Measurements from ENCODE around the gene PGBD1. TPM values are rescaled to one million over a fixed set of nuclear protein-coding genes. Genes with fewer than 3 reads are reported as not detected.
"Not testable (repeated sequence)": the region's sequence is repeated elsewhere in the genome, so short reads cannot be mapped to it uniquely, and the experiment has no call there.

PGBD1 gene
- total RNA-seq, 2 donors from 2014 or later = 0.39 to 2.3 TPM

GRCh38 chr6:28263922-28264321 lies 17.4 kb upstream of the PGBD1 start:
- peaks cover 8% of the 10 kb centered on the region in 2 donors for H3K36me3 Mint-ChIP-seq
- DNase-seq (ENCODE audit: low spot score in 2 of 2) = no peak
- peaks cover 6 to 9% of the 10 kb centered on the region in 2 donors for H3K9me3 Mint-ChIP-seq
- ATAC-seq = no peak
- no peak overlapping the region for H3K27ac Mint-ChIP-seq

GRCh38 chr6:28264834-28265401 lies 16.5 kb upstream of the PGBD1 start:
- ATAC-seq (no peak), DNase-seq (ENCODE audit: low spot score in 2 of 2) (no peak)
- H3K9me3 Mint-ChIP-seq = peaks cover 0 to 4% of the 10 kb centered on the region in 2 donors
- no peak overlapping the region for H3K27ac Mint-ChIP-seq
- no peaks in the 10 kb centered on the region for H3K36me3 Mint-ChIP-seq

GRCh38 chr6:28266563-28266961 lies 14.8 kb upstream of the PGBD1 start:
- DNase-seq (ENCODE audit: low spot score in 2 of 2) (no peak), ATAC-seq (no peak)
- Mint-ChIP-seq H3K9me3 (no peaks in the 10 kb centered on the region), H3K36me3 (no peaks in the 10 kb centered on the region), H3K27ac (peak overlapping the region in 1 of 2 donors; percentile 59)

GRCh38 chr6:28266962-28267694 lies 14.2 kb upstream of the PGBD1 start, which contains the start of gene ZSCAN26:
ZSCAN26 (plus strand) TSS chr6:28267143; CDS start chr6:28271920, 4,777 bp downstream.
- DNase-seq (ENCODE audit: low spot score in 2 of 2) (peak; percentile 75 to 86), ATAC-seq (peak; percentile 92 to 96)
- no peaks in the 10 kb centered on the region for H3K36me3 Mint-ChIP-seq
- H3K9me3 Mint-ChIP-seq = no peaks in the 10 kb centered on the region
- H3K27ac Mint-ChIP-seq = peak within 1 kb of the TSS in 1 of 2 donors; percentile 59

- Mint-ChIP-seq H3K9me3 (no peaks in the 10 kb centered on the region), H3K27ac (no peak overlapping the region), H3K36me3 (no peaks in the 10 kb centered on the region)
- no peak for ATAC-seq
- no peak for DNase-seq (ENCODE audit: low spot score in 2 of 2)
Observed at GRCh38 chr6:28267695-28268059, 13.7 kb upstream of the PGBD1 start.

- Mint-ChIP-seq H3K9me3 (no peaks in the 10 kb centered on the region), H3K36me3 (peaks cover 0 to 7% of the 10 kb centered on the region in 2 donors), H3K27ac (peak overlapping the region in 1 of 2 donors; percentile 4)
- ATAC-seq = peak; percentile 39 to 52
- no peak for DNase-seq (ENCODE audit: low spot score in 2 of 2)
Observed at GRCh38 chr6:28269492-28269891, 11.9 kb upstream of the PGBD1 start.

- H3K9me3 Mint-ChIP-seq = peaks cover 0 to 4% of the 10 kb centered on the region in 2 donors
- peak in 1 of 2 donors; percentile 37 for ATAC-seq
- H3K36me3 Mint-ChIP-seq = peaks cover 21 to 39% of the 10 kb centered on the region in 2 donors
- no peak for DNase-seq (ENCODE audit: low spot score in 2 of 2)
- H3K27ac Mint-ChIP-seq = peak overlapping the region; percentile 44 to 63
Observed at GRCh38 chr6:28274888-28275287, 6.5 kb upstream of the PGBD1 start.

GRCh38 chr6:28277746-28278145 lies 3.6 kb upstream of the PGBD1 start:
- Mint-ChIP-seq H3K36me3 (peaks cover 31 to 50% of the 10 kb centered on the region in 2 donors), H3K9me3 (peaks cover 0 to 4% of the 10 kb centered on the region in 2 donors), H3K27ac (no peak overlapping the region)
- ATAC-seq (no peak), DNase-seq (ENCODE audit: low spot score in 2 of 2) (no peak)

GRCh38 chr6:28280595-28281287 lies 631 bp upstream of the PGBD1 start:
- DNase-seq (ENCODE audit: low spot score in 2 of 2) (no peak), ATAC-seq (no peak)
- Mint-ChIP-seq H3K9me3 (no peaks in the 10 kb centered on the region), H3K27ac (no peak overlapping the region), H3K36me3 (peaks cover 42 to 44% of the 10 kb centered on the region in 2 donors)

- H3K36me3 Mint-ChIP-seq = peaks cover 29 to 32% of the 10 kb centered on the region in 2 donors
- no peak overlapping the region for H3K27ac Mint-ChIP-seq
- no peak for ATAC-seq
- no peak for DNase-seq (ENCODE audit: low spot score in 2 of 2)
- H3K9me3 Mint-ChIP-seq = no peaks in the 10 kb centered on the region
Observed at GRCh38 chr6:28282926-28283325, 1.6 kb downstream of the PGBD1 start.

- no peak for DNase-seq (ENCODE audit: low spot score in 2 of 2)
- Mint-ChIP-seq H3K27ac (no peak overlapping the region), H3K36me3 (peaks cover 0 to 6% of the 10 kb centered on the region in 2 donors), H3K9me3 (no peaks in the 10 kb centered on the region)
- no peak for ATAC-seq
Observed at GRCh38 chr6:28291573-28291972, 10.2 kb downstream of the PGBD1 start.

- Mint-ChIP-seq H3K27ac (no peak overlapping the region), H3K36me3 (peaks cover 0 to 6% of the 10 kb centered on the region in 2 donors), H3K9me3 (no peaks in the 10 kb centered on the region)
- DNase-seq (ENCODE audit: low spot score in 2 of 2) (no peak), ATAC-seq (no peak)
Observed at GRCh38 chr6:28295326-28295725, 14.0 kb downstream of the PGBD1 start.

- Mint-ChIP-seq H3K9me3 (peaks cover 0 to 3% of the 10 kb centered on the region in 2 donors), H3K27ac (no peak overlapping the region), H3K36me3 (peaks cover 3 to 8% of the 10 kb centered on the region in 2 donors)
- no peak for DNase-seq (ENCODE audit: low spot score in 2 of 2)
- ATAC-seq = no peak
Observed at GRCh38 chr6:28296520-28297060, 15.2 kb downstream of the PGBD1 start.

- ATAC-seq = peak; percentile 28 to 64
- peaks cover 5 to 20% of the 10 kb centered on the region in 2 donors for H3K36me3 Mint-ChIP-seq
- H3K9me3 Mint-ChIP-seq = peaks cover 0 to 10% of the 10 kb centered on the region in 2 donors
- DNase-seq (ENCODE audit: low spot score in 2 of 2) = no peak
- H3K27ac Mint-ChIP-seq = peak overlapping the region; percentile 2 to 51
Observed at GRCh38 chr6:28303570-28303969, 22.2 kb downstream of the PGBD1 start.

- not testable (repeated sequence) for DNase-seq (ENCODE audit: low spot score in 2 of 2); ATAC-seq; H3K27ac Mint-ChIP-seq; H3K9me3 Mint-ChIP-seq
- H3K36me3 Mint-ChIP-seq = peaks cover 4 to 15% of the 10 kb centered on the region in 2 donors
Observed at GRCh38 chr6:28306363-28306762, 25.0 kb downstream of the PGBD1 start.

- DNase-seq (ENCODE audit: low spot score in 2 of 2) = no peak
- Mint-ChIP-seq H3K27ac (no peak overlapping the region), H3K9me3 (peaks cover 0 to 6% of the 10 kb centered on the region in 2 donors)
Observed at GRCh38 chr6:28311139-28311823, 29.9 kb downstream of the PGBD1 start.

More at GRCh38 chr6:28311139-28311823, 29.9 kb downstream of the PGBD1 start:
- no peak for ATAC-seq
- peaks cover 5 to 9% of the 10 kb centered on the region in 2 donors for H3K36me3 Mint-ChIP-seq
